GM23248 (cell line): ENCODE results near the gene SCLY. TPM values are rescaled to one million over a fixed set of nuclear protein-coding genes. Genes with fewer than 3 reads are reported as not detected.

Experiments used
- DNase-seq: peaks from one replicate; pipeline ENCODE4 v3.0.0-alpha.2; 2015
- H2AFZ ChIP-seq: fragments of 200-600 bp; sonication (generic); 2 replicates; pipeline ENCODE4 v1.6.1; 2016; ENCODE audit warnings: antibody characterized with exemption
- H3F3A ChIP-seq: fragments of 200-600 bp; sonication (generic); 2 replicates; pipeline ENCODE4 v1.6.1; 2016; ENCODE audit warnings: mild to moderate bottlenecking, antibody characterized with exemption, mixed run types; ENCODE audit not compliant: insufficient read depth
- H3K27ac ChIP-seq: fragments of 200-600 bp; sonication (generic); 2 replicates; pipeline ENCODE4 v1.5.1; 2016; ENCODE audit warnings: mild to moderate bottlenecking
- H3K27me3 ChIP-seq: fragments of 200-600 bp; sonication (generic); replicated peaks from 2 replicates; pipeline ENCODE4 v1.6.1; 2016; ENCODE audit warnings: mild to moderate bottlenecking; ENCODE audit not compliant: insufficient read depth
- H3K36me3 ChIP-seq: fragments of 200-600 bp; sonication (generic); 2 replicates; pipeline ENCODE4 v1.6.1; 2016; ENCODE audit warnings: low read depth, mild to moderate bottlenecking
- H3K4me1 ChIP-seq: fragments of 200-600 bp; sonication (generic); 2 replicates; pipeline ENCODE4 v1.6.1; 2016; ENCODE audit warnings: mild to moderate bottlenecking; ENCODE audit not compliant: insufficient read depth
- H3K4me2 ChIP-seq: fragments of 200-600 bp; sonication (generic); one replicate; pipeline ENCODE4 v1.6.1; 2016; ENCODE audit warnings: mild to moderate bottlenecking; ENCODE audit not compliant: unreplicated experiment
- H3K4me3 ChIP-seq: fragments of 200-600 bp; sonication (generic); 2 replicates; pipeline ENCODE4 v1.5.1; 2016; ENCODE audit warnings: mild to moderate bottlenecking
- H3K79me2 ChIP-seq: fragments of 200-600 bp; sonication (generic); 2 replicates; pipeline ENCODE4 v1.6.1; 2016; ENCODE audit warnings: mild to moderate bottlenecking; ENCODE audit not compliant: insufficient read depth
- H3K9ac ChIP-seq: fragments of 200-600 bp; sonication (generic); 2 replicates; pipeline ENCODE4 v1.6.1; 2016; ENCODE audit warnings: mild to moderate bottlenecking
- H3K9me2 ChIP-seq: fragments of 200-600 bp; sonication (generic); 2 replicates; pipeline ENCODE4 v1.6.1; 2016; ENCODE audit warnings: mixed run types, mild to moderate bottlenecking, moderate library complexity; ENCODE audit not compliant: insufficient read depth
- H3K9me3 ChIP-seq: fragments of 200-600 bp; sonication (generic); one replicate; pipeline ENCODE4 v1.6.1; 2017; ENCODE audit warnings: low read depth
- H4K20me1 ChIP-seq: fragments of 200-600 bp; sonication (generic); 2 replicates; pipeline ENCODE4 v1.6.0; 2016; ENCODE audit not compliant: insufficient read depth
- EZH2 ChIP-seq: fragments of 200-600 bp; sonication (generic); IDR thresholded peaks from 2 replicates; pipeline ENCODE4 v1.6.1; 2018; ENCODE audit warnings: antibody characterized with exemption, mild to moderate bottlenecking; ENCODE audit not compliant: insufficient read depth, poor library complexity, severe bottlenecking
- EZH2phosphoT487 ChIP-seq: fragments of 200-600 bp; sonication (generic); IDR thresholded peaks from 2 replicates; pipeline ENCODE4 v1.6.1; 2018; ENCODE audit warnings: antibody characterized with exemption, moderate library complexity, mild to moderate bottlenecking, low read depth; ENCODE audit not compliant: insufficient read depth
- WGBS, 2 experiments: methylation state at CpG; one replicate each; pipeline ENCODE4 v1.1.6; 2015 to 2017; ENCODE audit warnings: low lambda C conversion rate in 2 of 2, low coverage in 1 of 2; ENCODE audit errors: missing lambda C conversion rate in 2 of 2; 5-methylcytosine and 5-hydroxymethylcytosine counted together
- in situ Hi-C: fragments of 300-500 bp; cut with MboI; formaldehyde crosslinking; loops from 2 replicates; pipeline ENCODE4 v1.15.0; 2020
- polyA plus RNA-seq: library from polyadenylated mRNA; unstranded; fragments of >200 nt; fragmentation: Nextera tagmentation; extraction: Ambion mirVana; gene quantifications from 2 replicates; pipeline ENCODE4 v1.2.1, GENCODE V29; 2016
- total RNA-seq: library from RNA; depleted of rRNA; stranded (reverse); fragments of >200 nt; shearing (Covaris generic); gene quantifications from 2 replicates; pipeline ENCODE4 v1.2.3, GENCODE V29; 2014

SCLY gene
- total and polyA plus RNA-seq, 2 experiments from 2014 or later = 10.3 to 14.8 TPM

- DNase-seq = no peak
- Histone ChIP-seq H3K4me1 (no peaks in the 10 kb centered on the region), H3K4me3 (no peak overlapping the region), H3K9me2 (no peaks in the 10 kb centered on the region), H3K36me3 (no peaks in the 10 kb centered on the region), H3K4me2 (no peak overlapping the region), H3K79me2 (no peaks in the 10 kb centered on the region), H4K20me1 (no peaks in the 10 kb centered on the region), H3K27ac (no peak overlapping the region), H2AFZ (no peak overlapping the region), H3K27me3 (no peaks in the 10 kb centered on the region), H3K9ac (no peak overlapping the region), H3K9me3 (no peaks in the 10 kb centered on the region), H3F3A (no peaks in the 10 kb centered on the region)
- no peak for TF ChIP-seq EZH2phosphoT487
- TF ChIP-seq EZH2 = no peak
- WGBS, 2 experiments = 85 to 89% methylated on average over 15 of the region's 15 CpGs
- in situ Hi-C loops = no loop called here
Observed at GRCh38 chr2:238135601-238136150, 74.9 kb downstream of the SCLY start.

- H3K4me2 ChIP-seq = no peak overlapping the region
- H3K27me3 ChIP-seq = no peaks in the 10 kb centered on the region
- no peaks in the 10 kb centered on the region for H3K9me2 ChIP-seq
- no peak overlapping the region for H3K4me3 ChIP-seq
- H3F3A ChIP-seq = no peaks in the 10 kb centered on the region
- TF ChIP-seq EZH2phosphoT487 (no peak), EZH2 (no peak)
- no peaks in the 10 kb centered on the region for H3K79me2 ChIP-seq
- 26% methylated on average over 14 of the region's 14 CpGs for WGBS, 2 experiments
- H4K20me1 ChIP-seq = no peaks in the 10 kb centered on the region
- no peak overlapping the region for H3K9ac ChIP-seq
- H3K27ac ChIP-seq = no peak overlapping the region
- peak overlapping the region; percentile 46 for H2AFZ ChIP-seq
- peak; percentile 72 for DNase-seq
- H3K4me1 ChIP-seq = peaks cover 4% of the 10 kb centered on the region; the same call in 1 of the 2 replicates
- no peaks in the 10 kb centered on the region for H3K9me3 ChIP-seq
- in situ Hi-C loops = no loop called here
- H3K36me3 ChIP-seq = no peaks in the 10 kb centered on the region
Observed at GRCh38 chr2:238136820-238137537, 76.2 kb downstream of the SCLY start.

- TF ChIP-seq EZH2phosphoT487 = no peak
- Histone ChIP-seq H3K36me3 (no peaks in the 10 kb centered on the region), H3K27ac (no peak overlapping the region), H3K9me2 (no peaks in the 10 kb centered on the region), H3K9me3 (no peaks in the 10 kb centered on the region), H3K79me2 (no peaks in the 10 kb centered on the region), H2AFZ (no peak overlapping the region), H3K4me3 (no peak overlapping the region), H3F3A (no peaks in the 10 kb centered on the region), H3K4me1 (peaks cover 4% of the 10 kb centered on the region; the same call in 1 of the 2 replicates), H3K9ac (no peak overlapping the region), H3K4me2 (no peak overlapping the region), H4K20me1 (no peaks in the 10 kb centered on the region), H3K27me3 (no peaks in the 10 kb centered on the region)
- DNase-seq = no peak
- in situ Hi-C loops = no loop called here
- 85 to 88% methylated on average over 13 of the region's 13 CpGs for WGBS, 2 experiments
Observed at GRCh38 chr2:238137885-238138284, 77.1 kb downstream of the SCLY start.

GRCh38 chr2:238138331-238139195 is 77.8 kb downstream of the SCLY start, which contains the start of gene KLHL30:
TSS of gene KLHL30 (plus strand) at chr2:238138668. CDS start at chr2:238140755, 2,087 bp downstream.
- Histone ChIP-seq H3K4me2 (no peak within 1 kb of the TSS), H2AFZ (no peak within 1 kb of the TSS), H3K9me2 (no peaks in the 10 kb centered on the region), H3K9me3 (no peaks in the 10 kb centered on the region), H3K4me3 (no peak within 1 kb of the TSS), H3K79me2 (no peaks in the 10 kb centered on the region), H3K9ac (no peak within 1 kb of the TSS), H3K27me3 (no peaks in the 10 kb centered on the region), H3K27ac (no peak within 1 kb of the TSS), H4K20me1 (no peaks in the 10 kb centered on the region), H3K4me1 (peaks cover 9% of the 10 kb centered on the region), H3F3A (no peaks in the 10 kb centered on the region), H3K36me3 (no peaks in the 10 kb centered on the region)
- in situ Hi-C loops = no loop called here
- TF ChIP-seq EZH2phosphoT487 = no peak
- TF ChIP-seq EZH2 = no peak
- 69 to 71% methylated on average over 18 to 21 of the region's 22 CpGs for whole genome bisulfite sequencing, 2 experiments
- no peak for DNase-seq
